GM23338 (cell line): ENCODE data around the gene RABGAP1L. TPM values are rescaled to one million over a fixed set of nuclear protein-coding genes. Genes with fewer than 3 reads are reported as not detected.

Experiments
- ATAC-seq: fragments of 200-7000 bp; cut with Tn5 transposase; 3 replicates; pipeline ENCODE4 v1.9.1; 2020
- DNase-seq: peaks from one replicate; pipeline ENCODE4 v3.0.0-alpha.2; 2015; ENCODE audit warnings: low spot score
- H2AFZ ChIP-seq: fragments of 200-600 bp; sonication (generic); 2 replicates; pipeline ENCODE4 v1.8.0; 2016; ENCODE audit warnings: antibody characterized with exemption, mild to moderate bottlenecking, moderate library complexity
- H3F3A ChIP-seq: fragments of 200-600 bp; sonication (generic); replicated peaks from 2 replicates; pipeline ENCODE4 v1.8.0; 2017; ENCODE audit warnings: antibody characterized with exemption, mixed run types, low read depth
- H3K27ac ChIP-seq: fragments of 200-600 bp; sonication (generic); 2 replicates; pipeline ENCODE4 v1.6.1; 2016; ENCODE audit warnings: low read depth
- H3K27me3 ChIP-seq: fragments of 200-600 bp; sonication (generic); 2 replicates; pipeline ENCODE4 v1.8.0; 2016; ENCODE audit warnings: mild to moderate bottlenecking, mixed run types, moderate library complexity; ENCODE audit not compliant: insufficient read depth
- H3K36me3 ChIP-seq: fragments of 200-600 bp; sonication (generic); 2 replicates; pipeline ENCODE4 v1.8.0; 2016; ENCODE audit warnings: mild to moderate bottlenecking; ENCODE audit not compliant: insufficient read depth
- H3K4me1 ChIP-seq: fragments of 200-600 bp; sonication (generic); 2 replicates; pipeline ENCODE4 v1.8.0; 2016; ENCODE audit warnings: mild to moderate bottlenecking, moderate library complexity; ENCODE audit not compliant: insufficient read depth
- H3K4me2 ChIP-seq: fragments of 200-600 bp; sonication (generic); 2 replicates; pipeline ENCODE4 v1.7.1; 2017; ENCODE audit warnings: mixed run types
- H3K4me3 ChIP-seq: fragments of 200-600 bp; sonication (generic); 2 replicates; pipeline ENCODE4 v1.6.1; 2016; ENCODE audit warnings: mixed run types
- H3K79me2 ChIP-seq: fragments of 200-600 bp; sonication (generic); replicated peaks from 2 replicates; pipeline ENCODE4 v1.8.0; 2017; ENCODE audit warnings: mild to moderate bottlenecking; ENCODE audit not compliant: insufficient read depth
- H3K9me2 ChIP-seq: fragments of 200-600 bp; sonication (generic); 2 replicates; pipeline ENCODE4 v1.8.0; 2017; ENCODE audit not compliant: insufficient read depth
- H4K20me1 ChIP-seq: fragments of 200-600 bp; sonication (generic); replicated peaks from 2 replicates; pipeline ENCODE4 v1.8.0; 2017; ENCODE audit warnings: mild to moderate bottlenecking; ENCODE audit not compliant: insufficient read depth
- H3K27ac Mint-ChIP-seq: 2 replicates; pipeline ENCODE4 v1.8.0; 2020; ENCODE audit warnings: inconsistent platforms, mild to moderate bottlenecking, moderate library complexity, mixed read lengths
- H3K27me3 Mint-ChIP-seq: 3 replicates; pipeline ENCODE4 v1.8.0; 2022; ENCODE audit warnings: low read depth, mild to moderate bottlenecking, moderate library complexity, mixed read lengths, inconsistent platforms; ENCODE audit not compliant: insufficient read depth, poor library complexity
- H3K36me3 Mint-ChIP-seq: 3 replicates; pipeline ENCODE4 v1.8.0; 2021; ENCODE audit warnings: low read depth, mild to moderate bottlenecking, inconsistent platforms, moderate library complexity, mixed read lengths
- H3K4me1 Mint-ChIP-seq: 3 replicates; pipeline ENCODE4 v1.8.0; 2020; ENCODE audit warnings: mild to moderate bottlenecking, inconsistent platforms, mixed read lengths
- H3K4me3 Mint-ChIP-seq: 3 replicates; pipeline ENCODE4 v1.8.0; 2021; ENCODE audit warnings: moderate library complexity, mild to moderate bottlenecking, inconsistent platforms, mixed read lengths
- H3K9me3 Mint-ChIP-seq: 3 replicates; pipeline ENCODE4 v1.8.0; 2020; ENCODE audit warnings: moderate library complexity, mild to moderate bottlenecking, inconsistent platforms, mixed read lengths
- CREB1 ChIP-seq: fragments of 250-450 bp; sonication (Bioruptor Pico); IDR thresholded peaks from 2 replicates; pipeline ENCODE4 v1.5.0; 2020; ENCODE audit warnings: low read depth, mild to moderate bottlenecking, moderate library complexity
- JUNB ChIP-seq: IDR thresholded peaks from one replicate; pipeline ENCODE4 v1.6.1; 2016; ENCODE audit warnings: antibody characterized with exemption; ENCODE audit not compliant: unreplicated experiment
- NANOG ChIP-seq: IDR thresholded peaks from 2 replicates; pipeline ENCODE4 v1.6.1; 2016; ENCODE audit warnings: antibody characterized with exemption, borderline replicate concordance
- POLR2AphosphoS5 ChIP-seq: IDR thresholded peaks from 2 replicates; pipeline ENCODE4 v1.6.1; 2016; ENCODE audit warnings: antibody characterized with exemption, low read depth
- ZNF331 ChIP-seq: fragments of 250-450 bp; sonication (Bioruptor Pico); IDR thresholded peaks from 2 replicates; pipeline ENCODE4 v1.5.0; 2020; ENCODE audit warnings: low read depth, mild to moderate bottlenecking, moderate library complexity
- ZNF462 ChIP-seq: fragments of 250-450 bp; sonication (Bioruptor Pico); IDR thresholded peaks from 2 replicates; pipeline ENCODE4 v1.5.0; 2020; ENCODE audit warnings: mild to moderate bottlenecking, moderate library complexity
- polyA plus RNA-seq: library from polyadenylated mRNA; unstranded; fragments of >200 nt; fragmentation: Nextera tagmentation; extraction: Ambion mirVana; gene quantifications from 2 replicates; pipeline ENCODE4 v1.2.1, GENCODE V29; 2016
- total RNA-seq: library from RNA; depleted of rRNA; stranded (reverse); fragments of >200 nt; shearing (Covaris generic); gene quantifications from 2 replicates; pipeline ENCODE4 v1.2.3, GENCODE V29; 2014
- TF ChIP-seq, protein P1 (sequence below), 2 experiments: fragments of 200-600 bp in 1 of 2; sonication (generic) in 1 of 2; conservative IDR thresholded peaks; 2 replicates each; pipeline versions ENCODE4 v1.5.1 to v1.6.1; 2016 to 2017; ENCODE audit warnings: antibody characterized with exemption in 2 of 2, low read depth in 2 of 2, mild to moderate bottlenecking in 2 of 2, moderate library complexity in 1 of 2
- TF ChIP-seq, protein P2 (sequence below): IDR thresholded peaks from one replicate; pipeline ENCODE4 v1.6.1; 2018; ENCODE audit warnings: antibody characterized with exemption; ENCODE audit not compliant: unreplicated experiment

Gene RABGAP1L
- total and polyA plus RNA-seq, 2 experiments from 2014 or later = 83.2 to 136 TPM

GRCh38 chr1:174158767-174159251, 511 bp upstream of the RABGAP1L start:
- H3K36me3 ChIP-seq = no peaks in the 10 kb centered on the region
- H3K4me1 ChIP-seq = peaks cover 14% of the 10 kb centered on the region
- Mint-ChIP-seq H3K27me3 (peaks cover 7% of the 10 kb centered on the region), H3K36me3 (no peaks in the 10 kb centered on the region), H3K9me3 (no peaks in the 10 kb centered on the region), H3K27ac (peak overlapping the region; percentile 48; the same call in 1 of the 2 replicates), H3K4me1 (peaks cover 31% of the 10 kb centered on the region), H3K4me3 (peak overlapping the region; percentile 85)
- peak; percentile 2 for ATAC-seq
- no peak overlapping the region; the same call in none of the 2 replicates for H3K27ac ChIP-seq
- peak overlapping the region; percentile 98 for H2AFZ ChIP-seq
- H3K4me2 ChIP-seq = peak overlapping the region; percentile 94
- H3K79me2 ChIP-seq = peaks cover 27% of the 10 kb centered on the region
- H3K4me3 ChIP-seq = peak overlapping the region; percentile 97
- DNase-seq = no peak
- H3K9me2 ChIP-seq = no peaks in the 10 kb centered on the region
- H3K27me3 ChIP-seq = peaks cover 6% of the 10 kb centered on the region; the same call in 1 of the 2 replicates
- no peak for TF ChIP-seq NANOG
- TF ChIP-seq, protein P1, sequence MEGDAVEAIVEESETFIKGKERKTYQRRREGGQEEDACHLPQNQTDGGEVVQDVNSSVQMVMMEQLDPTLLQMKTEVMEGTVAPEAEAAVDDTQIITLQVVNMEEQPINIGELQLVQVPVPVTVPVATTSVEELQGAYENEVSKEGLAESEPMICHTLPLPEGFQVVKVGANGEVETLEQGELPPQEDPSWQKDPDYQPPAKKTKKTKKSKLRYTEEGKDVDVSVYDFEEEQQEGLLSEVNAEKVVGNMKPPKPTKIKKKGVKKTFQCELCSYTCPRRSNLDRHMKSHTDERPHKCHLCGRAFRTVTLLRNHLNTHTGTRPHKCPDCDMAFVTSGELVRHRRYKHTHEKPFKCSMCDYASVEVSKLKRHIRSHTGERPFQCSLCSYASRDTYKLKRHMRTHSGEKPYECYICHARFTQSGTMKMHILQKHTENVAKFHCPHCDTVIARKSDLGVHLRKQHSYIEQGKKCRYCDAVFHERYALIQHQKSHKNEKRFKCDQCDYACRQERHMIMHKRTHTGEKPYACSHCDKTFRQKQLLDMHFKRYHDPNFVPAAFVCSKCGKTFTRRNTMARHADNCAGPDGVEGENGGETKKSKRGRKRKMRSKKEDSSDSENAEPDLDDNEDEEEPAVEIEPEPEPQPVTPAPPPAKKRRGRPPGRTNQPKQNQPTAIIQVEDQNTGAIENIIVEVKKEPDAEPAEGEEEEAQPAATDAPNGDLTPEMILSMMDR (conservative IDR thresholded peaks at IDR 0.05; ENCODE audit: low read depth in 2 of 2) = no peak
- TF ChIP-seq ZNF462 (CRISPR knock-in tag) = no peak
- TF ChIP-seq, protein P2, sequence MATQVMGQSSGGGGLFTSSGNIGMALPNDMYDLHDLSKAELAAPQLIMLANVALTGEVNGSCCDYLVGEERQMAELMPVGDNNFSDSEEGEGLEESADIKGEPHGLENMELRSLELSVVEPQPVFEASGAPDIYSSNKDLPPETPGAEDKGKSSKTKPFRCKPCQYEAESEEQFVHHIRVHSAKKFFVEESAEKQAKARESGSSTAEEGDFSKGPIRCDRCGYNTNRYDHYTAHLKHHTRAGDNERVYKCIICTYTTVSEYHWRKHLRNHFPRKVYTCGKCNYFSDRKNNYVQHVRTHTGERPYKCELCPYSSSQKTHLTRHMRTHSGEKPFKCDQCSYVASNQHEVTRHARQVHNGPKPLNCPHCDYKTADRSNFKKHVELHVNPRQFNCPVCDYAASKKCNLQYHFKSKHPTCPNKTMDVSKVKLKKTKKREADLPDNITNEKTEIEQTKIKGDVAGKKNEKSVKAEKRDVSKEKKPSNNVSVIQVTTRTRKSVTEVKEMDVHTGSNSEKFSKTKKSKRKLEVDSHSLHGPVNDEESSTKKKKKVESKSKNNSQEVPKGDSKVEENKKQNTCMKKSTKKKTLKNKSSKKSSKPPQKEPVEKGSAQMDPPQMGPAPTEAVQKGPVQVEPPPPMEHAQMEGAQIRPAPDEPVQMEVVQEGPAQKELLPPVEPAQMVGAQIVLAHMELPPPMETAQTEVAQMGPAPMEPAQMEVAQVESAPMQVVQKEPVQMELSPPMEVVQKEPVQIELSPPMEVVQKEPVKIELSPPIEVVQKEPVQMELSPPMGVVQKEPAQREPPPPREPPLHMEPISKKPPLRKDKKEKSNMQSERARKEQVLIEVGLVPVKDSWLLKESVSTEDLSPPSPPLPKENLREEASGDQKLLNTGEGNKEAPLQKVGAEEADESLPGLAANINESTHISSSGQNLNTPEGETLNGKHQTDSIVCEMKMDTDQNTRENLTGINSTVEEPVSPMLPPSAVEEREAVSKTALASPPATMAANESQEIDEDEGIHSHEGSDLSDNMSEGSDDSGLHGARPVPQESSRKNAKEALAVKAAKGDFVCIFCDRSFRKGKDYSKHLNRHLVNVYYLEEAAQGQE = no peak
- TF ChIP-seq CREB1 (CRISPR knock-in tag) = no peak
- TF ChIP-seq JUNB = no peak
- TF ChIP-seq POLR2AphosphoS5 = no peak
- no peak for TF ChIP-seq ZNF331 (CRISPR knock-in tag)
- H4K20me1 ChIP-seq = no peaks in the 10 kb centered on the region
- H3F3A ChIP-seq = no peaks in the 10 kb centered on the region
